Measurements from ENCODE around the gene KRT85. TPM values are rescaled to one million over a fixed set of nuclear protein-coding genes. Genes with fewer than 3 reads are reported as not detected.

The KRT85 gene
- total RNA-seq, 2 experiments from 2014 or later, result not detected

DNA sequence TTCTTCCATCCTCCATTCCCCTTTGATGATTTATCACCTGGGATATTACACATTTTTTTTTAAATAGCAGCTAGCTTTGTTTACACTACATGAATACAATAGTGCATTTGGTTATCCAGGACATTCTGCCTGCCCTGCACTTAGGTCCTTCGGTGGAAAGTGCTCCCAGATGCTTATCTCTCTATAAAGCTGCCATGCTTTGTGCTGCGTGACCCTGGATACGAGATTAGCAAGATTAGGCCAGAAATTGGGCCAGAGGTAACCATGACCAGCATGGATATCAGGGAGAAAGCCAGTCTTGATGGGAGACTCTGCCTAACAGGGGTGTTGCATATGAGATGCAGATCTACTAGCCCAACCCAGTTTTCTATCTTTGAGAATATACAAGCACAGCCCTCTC, 34.0 kb downstream of the KRT85 start:
- intact Hi-C loops (cut with micrococcal nuclease; ENCODE audit: unreplicated experiment), result no loop called here
- Histone ChIP-seq H3K4me1 (ENCODE audit: insufficient read depth, low read length, poor library complexity, severe bottlenecking) (no peaks in the 10 kb centered on the region), H3K36me3 (ENCODE audit: insufficient read depth, low read length) (no peaks in the 10 kb centered on the region), H3K9me2 (ENCODE audit: insufficient read depth, low read length) (no peaks in the 10 kb centered on the region), H3K4me3 (ENCODE audit: low read depth, low read length, poor library complexity, severe bottlenecking) (no peak overlapping the region), H3K27ac (ENCODE audit: low read depth, low read length, poor library complexity, severe bottlenecking) (no peak overlapping the region), H3K79me2 (ENCODE audit: insufficient read depth, low read depth, low read length) (no peaks in the 10 kb centered on the region), H2AFZ (ENCODE audit: low read length) (no peak overlapping the region), H3K4me2 (ENCODE audit: low read length) (no peak overlapping the region), H3K9me3 (ENCODE audit: low read length) (no peaks in the 10 kb centered on the region), H4K20me1 (ENCODE audit: insufficient read depth, low read length) (no peaks in the 10 kb centered on the region)
- ChIA-PET CTCF (ENCODE audit: unreplicated experiment) (no interaction called here), POLR2A (no interaction called here)
- TF ChIP-seq, protein P1, sequence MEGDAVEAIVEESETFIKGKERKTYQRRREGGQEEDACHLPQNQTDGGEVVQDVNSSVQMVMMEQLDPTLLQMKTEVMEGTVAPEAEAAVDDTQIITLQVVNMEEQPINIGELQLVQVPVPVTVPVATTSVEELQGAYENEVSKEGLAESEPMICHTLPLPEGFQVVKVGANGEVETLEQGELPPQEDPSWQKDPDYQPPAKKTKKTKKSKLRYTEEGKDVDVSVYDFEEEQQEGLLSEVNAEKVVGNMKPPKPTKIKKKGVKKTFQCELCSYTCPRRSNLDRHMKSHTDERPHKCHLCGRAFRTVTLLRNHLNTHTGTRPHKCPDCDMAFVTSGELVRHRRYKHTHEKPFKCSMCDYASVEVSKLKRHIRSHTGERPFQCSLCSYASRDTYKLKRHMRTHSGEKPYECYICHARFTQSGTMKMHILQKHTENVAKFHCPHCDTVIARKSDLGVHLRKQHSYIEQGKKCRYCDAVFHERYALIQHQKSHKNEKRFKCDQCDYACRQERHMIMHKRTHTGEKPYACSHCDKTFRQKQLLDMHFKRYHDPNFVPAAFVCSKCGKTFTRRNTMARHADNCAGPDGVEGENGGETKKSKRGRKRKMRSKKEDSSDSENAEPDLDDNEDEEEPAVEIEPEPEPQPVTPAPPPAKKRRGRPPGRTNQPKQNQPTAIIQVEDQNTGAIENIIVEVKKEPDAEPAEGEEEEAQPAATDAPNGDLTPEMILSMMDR (conservative IDR thresholded peaks at IDR 0.05; ENCODE audit: low read length), result no peak
- TF ChIP-seq EZH2phosphoT487 (IDR thresholded peaks at IDR 0.05; ENCODE audit: borderline replicate concordance, low read depth, low read length), result no peak
- BruUV-seq (replicated peaks), result no TSS peak
- no peak for DNase-seq (ENCODE audit: low spot score)

DNA sequence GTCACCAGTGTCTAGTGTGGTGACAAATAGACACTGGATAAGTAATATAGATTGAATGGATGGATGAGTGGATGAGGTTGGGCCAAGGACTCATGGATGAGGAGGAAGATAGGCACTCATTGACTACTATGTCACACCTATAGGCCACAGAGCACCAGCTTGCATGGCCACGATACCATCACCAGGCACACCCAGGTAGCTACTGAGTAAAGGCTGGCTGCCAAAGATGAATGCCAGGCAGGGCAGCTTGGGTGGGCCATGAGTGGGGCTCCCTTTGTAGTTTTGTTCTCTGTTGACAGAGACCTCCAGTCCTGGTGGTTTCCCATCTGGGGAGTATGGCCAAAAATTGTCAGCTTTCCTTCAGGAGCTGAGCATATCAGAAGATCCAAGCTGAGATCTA, 34.9 kb downstream of the KRT85 start:
- POLR2A ChIA-PET, result interaction anchor here (0.6 kb wide), 1 partner anchor 334 kb away, joined by 5 read pairs; no protein-coding TSS in a partner anchor
- no peak overlapping the region for H2AFZ ChIP-seq (ENCODE audit: low read length)
- H3K4me1 ChIP-seq (ENCODE audit: insufficient read depth, low read length, poor library complexity, severe bottlenecking), result peaks cover under 1% of the 10 kb centered on the region
- BruUV-seq (replicated peaks), result no TSS peak
- H3K79me2 ChIP-seq (ENCODE audit: insufficient read depth, low read depth, low read length), result no peaks in the 10 kb centered on the region
- no peaks in the 10 kb centered on the region for H3K9me2 ChIP-seq (ENCODE audit: insufficient read depth, low read length)
- H4K20me1 ChIP-seq (ENCODE audit: insufficient read depth, low read length), result no peaks in the 10 kb centered on the region
- no peak overlapping the region for H3K4me3 ChIP-seq (ENCODE audit: low read depth, low read length, poor library complexity, severe bottlenecking)
- H3K4me2 ChIP-seq (ENCODE audit: low read length), result no peak overlapping the region
- intact Hi-C loops (cut with micrococcal nuclease; ENCODE audit: unreplicated experiment), result no loop called here
- CTCF ChIA-PET (ENCODE audit: unreplicated experiment), result interaction anchor here (0.6 kb wide), 1 partner anchor 798 kb away, joined by 3 read pairs; no protein-coding TSS in a partner anchor
- no peak overlapping the region for H3K27ac ChIP-seq (ENCODE audit: low read depth, low read length, poor library complexity, severe bottlenecking)
- TF ChIP-seq EZH2phosphoT487 (IDR thresholded peaks at IDR 0.05; ENCODE audit: borderline replicate concordance, low read depth, low read length), result no peak
- TF ChIP-seq, protein P1 (conservative IDR thresholded peaks at IDR 0.05; ENCODE audit: low read length), result no peak
- H3K9me3 ChIP-seq (ENCODE audit: low read length), result no peaks in the 10 kb centered on the region
- no peak for DNase-seq (ENCODE audit: low spot score)
- H3K36me3 ChIP-seq (ENCODE audit: insufficient read depth, low read length), result no peaks in the 10 kb centered on the region

DNA sequence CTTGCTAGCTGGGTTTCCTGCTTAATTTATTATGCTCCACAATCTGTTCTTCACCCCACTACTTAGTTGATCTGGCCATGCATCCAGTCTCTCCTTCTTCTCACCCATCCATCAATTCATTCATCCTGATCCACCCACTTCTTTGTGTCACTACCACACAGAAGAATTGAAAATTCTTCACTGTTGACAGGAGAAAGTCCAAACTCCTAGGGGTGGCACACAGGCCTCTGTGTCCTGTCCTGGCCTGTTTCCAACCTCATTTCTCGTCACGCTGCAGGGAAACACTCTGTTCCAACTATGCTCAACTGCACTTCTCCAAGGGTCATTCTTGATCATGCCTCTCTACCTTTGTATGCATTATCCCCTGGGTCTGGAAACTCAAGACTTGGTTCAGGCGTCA, 35.4 kb downstream of the KRT85 start:
- Histone ChIP-seq H3K36me3 (ENCODE audit: insufficient read depth, low read length) (no peaks in the 10 kb centered on the region), H3K79me2 (ENCODE audit: insufficient read depth, low read depth, low read length) (no peaks in the 10 kb centered on the region), H3K9me3 (ENCODE audit: low read length) (no peaks in the 10 kb centered on the region), H3K4me1 (ENCODE audit: insufficient read depth, low read length, poor library complexity, severe bottlenecking) (peaks cover 2% of the 10 kb centered on the region), H3K9me2 (ENCODE audit: insufficient read depth, low read length) (no peaks in the 10 kb centered on the region), H3K4me2 (ENCODE audit: low read length) (no peak overlapping the region), H3K4me3 (ENCODE audit: low read depth, low read length, poor library complexity, severe bottlenecking) (no peak overlapping the region), H3K27ac (ENCODE audit: low read depth, low read length, poor library complexity, severe bottlenecking) (no peak overlapping the region), H4K20me1 (ENCODE audit: insufficient read depth, low read length) (no peaks in the 10 kb centered on the region), H2AFZ (ENCODE audit: low read length) (no peak overlapping the region)
- intact Hi-C loops (cut with micrococcal nuclease; ENCODE audit: unreplicated experiment), result no loop called here
- TF ChIP-seq, protein P1 (conservative IDR thresholded peaks at IDR 0.05; ENCODE audit: low read length), result no peak
- TF ChIP-seq EZH2phosphoT487 (IDR thresholded peaks at IDR 0.05; ENCODE audit: borderline replicate concordance, low read depth, low read length), result no peak
- no peak for DNase-seq (ENCODE audit: low spot score)
- no TSS peak for BruUV-seq (replicated peaks)
- CTCF ChIA-PET (ENCODE audit: unreplicated experiment), result no interaction called here
- POLR2A ChIA-PET, result no interaction called here
